GM23338 (cell line): ENCODE results near the gene SLC9A2.

Source experiments
- CTCF ChIP-seq, 2 experiments: fragments of 200-600 bp in 1 of 2; sonication (generic) in 1 of 2; conservative IDR thresholded peaks; 2 replicates each; pipeline versions ENCODE4 v1.5.1 to v1.6.1; 2016 to 2017; ENCODE audit warnings: antibody characterized with exemption in 2 of 2, low read depth in 2 of 2, mild to moderate bottlenecking in 2 of 2, moderate library complexity in 1 of 2
- EZH2phosphoT487 ChIP-seq: fragments of 200-600 bp; sonication (generic); IDR thresholded peaks from one replicate; pipeline ENCODE4 v1.8.1; 2018; ENCODE audit warnings: antibody characterized with exemption; ENCODE audit not compliant: unreplicated experiment

- no peak for TF ChIP-seq CTCF (conservative IDR thresholded peaks at IDR 0.05; ENCODE audit: low read depth in 2 of 2)
- no peak for TF ChIP-seq EZH2phosphoT487
Observed at GRCh38 chr2:102724016-102724490, 104.7 kb downstream of the SLC9A2 start.
